ENCODE data around the gene SH3PXD2B.
"Not testable (repeated sequence)": the region's sequence is repeated elsewhere in the genome, so short reads cannot be mapped to it uniquely, and the experiment has no call there.

SH3PXD2B gene

GRCh38 chr5:172313915-172314314 is 140.4 kb downstream of the SH3PXD2B start:
- Mint-ChIP-seq H3K4me1 (ENCODE audit: low read depth in 2 of 2) (no peaks in the 10 kb centered on the region), H3K36me3 (ENCODE audit: insufficient read depth) (no peaks in the 10 kb centered on the region), H3K27ac (no peak overlapping the region), H3K27me3 (peaks cover 0 to 21% of the 10 kb centered on the region in 2 donors), H3K9me3 (no peaks in the 10 kb centered on the region), H3K4me3 (no peak overlapping the region)
- ATAC-seq (replicated peaks) (no peak), DNase-seq (no peak)

GRCh38 chr5:172312286-172312685 is 142.0 kb downstream of the SH3PXD2B start:
- ATAC-seq (replicated peaks): no peak
- Mint-ChIP-seq H3K4me3 (no peak overlapping the region), H3K27ac (no peak overlapping the region), H3K9me3 (no peaks in the 10 kb centered on the region), H3K36me3 (ENCODE audit: insufficient read depth) (no peaks in the 10 kb centered on the region), H3K4me1 (ENCODE audit: low read depth in 2 of 2) (no peaks in the 10 kb centered on the region), H3K27me3 (peaks cover 5 to 33% of the 10 kb centered on the region in 2 donors)
- no peak for DNase-seq

- Mint-ChIP-seq H3K9me3 (no peaks in the 10 kb centered on the region), H3K27me3 (peaks cover 9 to 36% of the 10 kb centered on the region in 2 donors), H3K4me1 (ENCODE audit: low read depth in 2 of 2) (no peaks in the 10 kb centered on the region), H3K4me3 (no peak overlapping the region), H3K27ac (no peak overlapping the region), H3K36me3 (ENCODE audit: insufficient read depth) (no peaks in the 10 kb centered on the region)
- ATAC-seq (replicated peaks) (no peak), DNase-seq (no peak)
These were observed 142.7 kb downstream of the SH3PXD2B start for GRCh38 chr5:172311605-172312004.

- H3K4me3 Mint-ChIP-seq: no peak overlapping the region
- DNase-seq: no peak
- peaks cover 9 to 36% of the 10 kb centered on the region in 2 donors for H3K27me3 Mint-ChIP-seq
- H3K27ac Mint-ChIP-seq: no peak overlapping the region
- no peaks in the 10 kb centered on the region for H3K4me1 Mint-ChIP-seq (ENCODE audit: low read depth in 2 of 2)
- H3K9me3 Mint-ChIP-seq: no peaks in the 10 kb centered on the region
- ATAC-seq (replicated peaks): no peak
- H3K36me3 Mint-ChIP-seq (ENCODE audit: insufficient read depth): no peaks in the 10 kb centered on the region
These were observed 143.3 kb downstream of the SH3PXD2B start for GRCh38 chr5:172311026-172311425.

GRCh38 chr5:172305380-172305779 is 148.9 kb downstream of the SH3PXD2B start:
- Mint-ChIP-seq H3K27ac (no peak overlapping the region), H3K27me3 (peaks cover 31 to 44% of the 10 kb centered on the region in 2 donors), H3K36me3 (ENCODE audit: insufficient read depth) (no peaks in the 10 kb centered on the region), H3K4me3 (no peak overlapping the region), H3K9me3 (no peaks in the 10 kb centered on the region), H3K4me1 (ENCODE audit: low read depth in 2 of 2) (no peaks in the 10 kb centered on the region)
- DNase-seq: no peak
- no peak for ATAC-seq (replicated peaks)

GRCh38 chr5:172303572-172304335 is 150.6 kb downstream of the SH3PXD2B start:
- ATAC-seq (replicated peaks) (no peak), DNase-seq (no peak)
- Mint-ChIP-seq H3K9me3 (no peaks in the 10 kb centered on the region), H3K27me3 (peaks cover 31 to 36% of the 10 kb centered on the region in 2 donors), H3K4me1 (ENCODE audit: low read depth in 2 of 2) (no peaks in the 10 kb centered on the region), H3K36me3 (ENCODE audit: insufficient read depth) (no peaks in the 10 kb centered on the region), H3K27ac (peak overlapping the region in 1 of 2 donors; percentile 38), H3K4me3 (no peak overlapping the region)

- peak overlapping the region in 1 of 2 donors; percentile 38 for H3K27ac Mint-ChIP-seq
- no peak overlapping the region for H3K4me3 Mint-ChIP-seq
- H3K4me1 Mint-ChIP-seq (ENCODE audit: low read depth in 2 of 2): no peaks in the 10 kb centered on the region
- H3K36me3 Mint-ChIP-seq (ENCODE audit: insufficient read depth): no peaks in the 10 kb centered on the region
- DNase-seq: no peak
- peaks cover 31 to 33% of the 10 kb centered on the region in 2 donors for H3K27me3 Mint-ChIP-seq
- no peak for ATAC-seq (replicated peaks)
- no peaks in the 10 kb centered on the region for H3K9me3 Mint-ChIP-seq
These were observed 151.2 kb downstream of the SH3PXD2B start for GRCh38 chr5:172303162-172303561.

- no peaks in the 10 kb centered on the region for H3K9me3 Mint-ChIP-seq
- no peak for DNase-seq
- no peak for ATAC-seq (replicated peaks)
- H3K27me3 Mint-ChIP-seq: peaks cover 25 to 33% of the 10 kb centered on the region in 2 donors
- H3K36me3 Mint-ChIP-seq (ENCODE audit: insufficient read depth): no peaks in the 10 kb centered on the region
- no peaks in the 10 kb centered on the region for H3K4me1 Mint-ChIP-seq (ENCODE audit: low read depth in 2 of 2)
- no peak overlapping the region for H3K27ac Mint-ChIP-seq
- no peak overlapping the region for H3K4me3 Mint-ChIP-seq
These were observed 152.1 kb downstream of the SH3PXD2B start for GRCh38 chr5:172302047-172302710.

- no peak for DNase-seq
- H3K27ac Mint-ChIP-seq: no peak overlapping the region
- no peak overlapping the region for H3K4me3 Mint-ChIP-seq
- peaks cover 28 to 31% of the 10 kb centered on the region in 2 donors for H3K27me3 Mint-ChIP-seq
- H3K36me3 Mint-ChIP-seq (ENCODE audit: insufficient read depth): peaks cover 3% of the 10 kb centered on the region
- ATAC-seq (replicated peaks): no peak
- H3K4me1 Mint-ChIP-seq (ENCODE audit: low read depth in 2 of 2): no peaks in the 10 kb centered on the region
- no peaks in the 10 kb centered on the region for H3K9me3 Mint-ChIP-seq
These were observed 154.3 kb downstream of the SH3PXD2B start for GRCh38 chr5:172299916-172300439.

GRCh38 chr5:172294831-172295230 is 159.5 kb downstream of the SH3PXD2B start:
- Mint-ChIP-seq H3K4me1 (ENCODE audit: low read depth in 2 of 2) (peaks cover 3% of the 10 kb centered on the region in 2 donors), H3K9me3 (no peaks in the 10 kb centered on the region), H3K27me3 (peaks cover 6 to 8% of the 10 kb centered on the region in 2 donors), H3K4me3 (no peak overlapping the region), H3K36me3 (ENCODE audit: insufficient read depth) (peaks cover 3% of the 10 kb centered on the region), H3K27ac (no peak overlapping the region)
- DNase-seq: no peak
- no peak for ATAC-seq (replicated peaks)

GRCh38 chr5:172293745-172294342 is 160.5 kb downstream of the SH3PXD2B start:
- no peaks in the 10 kb centered on the region for H3K9me3 Mint-ChIP-seq

GRCh38 chr5:172293054-172293744 is 161.1 kb downstream of the SH3PXD2B start:
- H3K27me3 Mint-ChIP-seq: peaks cover 6 to 8% of the 10 kb centered on the region in 2 donors
- H3K4me1 Mint-ChIP-seq (ENCODE audit: low read depth in 2 of 2): peaks cover 3% of the 10 kb centered on the region in 2 donors
- H3K4me3 Mint-ChIP-seq: no peak overlapping the region
- no peaks in the 10 kb centered on the region for H3K9me3 Mint-ChIP-seq
- no peak overlapping the region for H3K27ac Mint-ChIP-seq
- DNase-seq (peak; percentile 41 to 49 (median 48)), ATAC-seq (replicated peaks) (peak; percentile 99)
- H3K36me3 Mint-ChIP-seq (ENCODE audit: insufficient read depth): peaks cover 3% of the 10 kb centered on the region

More at GRCh38 chr5:172293745-172294342, 160.5 kb downstream of the SH3PXD2B start:
- ATAC-seq (replicated peaks): no peak
- Mint-ChIP-seq H3K27me3 (peaks cover 6 to 8% of the 10 kb centered on the region in 2 donors), H3K27ac (no peak overlapping the region), H3K4me1 (ENCODE audit: low read depth in 2 of 2) (peaks cover 3% of the 10 kb centered on the region in 2 donors), H3K36me3 (ENCODE audit: insufficient read depth) (peaks cover 3% of the 10 kb centered on the region), H3K4me3 (no peak overlapping the region)
- no peak for DNase-seq

- H3K27ac Mint-ChIP-seq; DNase-seq; H3K27me3 Mint-ChIP-seq; H3K36me3 Mint-ChIP-seq (ENCODE audit: insufficient read depth); ATAC-seq (replicated peaks); H3K9me3 Mint-ChIP-seq; H3K4me1 Mint-ChIP-seq (ENCODE audit: low read depth in 2 of 2); H3K4me3 Mint-ChIP-seq: not testable (repeated sequence)
These were observed 162.5 kb downstream of the SH3PXD2B start for GRCh38 chr5:172291837-172292236.
